ENCODE results near the gene KIF18B.

- TF ChIP-seq NFYA (IDR thresholded peaks at IDR 0.05; ENCODE audit: borderline replicate concordance, low read depth, low read length) (no peak), EGR1 (IDR thresholded peaks at IDR 0.05; ENCODE audit: borderline replicate concordance in 1 of 2, low read depth in 2 of 2, low read length in 2 of 2) (no peak), HDAC2 (IDR thresholded peaks at IDR 0.05) (no peak), SUZ12 (IDR thresholded peaks at IDR 0.05; ENCODE audit: unreplicated experiment) (no peak), ZBTB33 (IDR thresholded peaks at IDR 0.05) (no peak), EZH2 (IDR thresholded peaks at IDR 0.05; ENCODE audit: borderline replicate concordance, control insufficient read depth, low read depth, low read length) (no peak), JUNB (IDR thresholded peaks at IDR 0.05) (no peak), RAD21 (IDR thresholded peaks at IDR 0.05; ENCODE audit: insufficient read depth, low read depth, low read length) (no peak), CTCF (IDR thresholded peaks at IDR 0.05 in 2 of 3, conservative IDR thresholded peaks at IDR 0.05 in 1 of 3; ENCODE audit: control insufficient read depth in 2 of 3, extremely low read depth in 1 of 3, insufficient read depth in 1 of 3, low read depth in 3 of 3, low read length in 3 of 3) (no peak), CHD1 (IDR thresholded peaks at IDR 0.05; ENCODE audit: low read depth, low read length) (no peak)
These were observed 20.6 kb downstream of the KIF18B start for GRCh38 chr17:44926821-44927525.

Data from GM12878 (cell line).